Activated T-cell treated with anti-CD3 and anti-CD28 coated beads for 4 hours (primary cell): ENCODE results near the gene PBX3.

Experiments used
- DNase-seq: peaks from one replicate; pipeline ENCODE4 v3.0.0-alpha.2; 2020

PBX3 gene

DNA sequence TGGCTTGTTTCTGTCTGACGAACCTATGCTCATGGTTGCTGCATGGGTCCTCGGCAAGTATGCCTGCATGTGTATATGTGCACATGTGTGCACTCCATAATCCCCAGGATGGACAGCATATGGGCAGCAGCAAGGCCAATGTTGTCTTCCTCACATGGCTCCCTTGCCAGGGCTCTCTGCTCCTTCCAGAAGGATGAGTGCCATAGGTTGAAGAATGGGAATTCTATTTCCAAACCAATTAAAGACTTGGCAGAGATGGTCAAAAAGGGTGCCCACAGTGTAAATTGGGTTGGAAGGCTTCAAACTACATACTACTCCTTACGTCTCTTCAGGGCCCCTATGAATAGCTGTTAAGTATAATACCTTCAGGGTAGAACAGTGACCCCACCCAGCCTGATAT is 212.1 kb downstream of the PBX3 start:
- DNase-seq, result no peak

DNA sequence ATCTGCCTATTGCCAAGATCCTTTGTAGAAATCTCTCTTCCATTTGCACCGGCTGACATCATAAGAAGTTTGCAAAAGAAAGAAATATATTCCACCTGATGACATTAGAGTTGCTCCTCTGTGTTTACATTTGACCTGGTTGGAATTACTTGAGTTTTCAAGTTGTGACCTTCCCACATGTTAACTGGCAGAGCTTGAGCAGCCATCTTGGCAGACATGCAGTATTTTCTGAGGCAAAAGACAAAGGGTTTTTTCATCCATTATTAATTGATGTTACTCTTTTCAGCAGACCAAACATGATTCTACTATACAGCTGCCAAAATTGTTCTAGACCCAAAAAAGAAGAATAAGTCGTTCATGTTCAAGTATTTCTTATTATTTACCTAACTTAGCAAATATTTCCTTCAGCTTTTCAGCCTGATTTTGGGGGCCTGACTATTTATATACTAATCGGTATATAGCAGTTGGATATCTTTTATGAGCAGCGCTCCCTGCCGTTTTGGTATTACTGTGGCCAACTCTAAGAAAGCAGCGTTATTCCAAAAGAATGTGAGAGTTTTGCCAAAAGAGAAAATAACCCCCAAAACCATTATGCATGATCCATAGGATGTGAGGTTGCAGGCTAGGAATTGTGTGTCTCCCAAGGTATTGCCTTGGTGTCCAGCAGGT is 212.9 kb downstream of the PBX3 start:
- no peak for DNase-seq

DNA sequence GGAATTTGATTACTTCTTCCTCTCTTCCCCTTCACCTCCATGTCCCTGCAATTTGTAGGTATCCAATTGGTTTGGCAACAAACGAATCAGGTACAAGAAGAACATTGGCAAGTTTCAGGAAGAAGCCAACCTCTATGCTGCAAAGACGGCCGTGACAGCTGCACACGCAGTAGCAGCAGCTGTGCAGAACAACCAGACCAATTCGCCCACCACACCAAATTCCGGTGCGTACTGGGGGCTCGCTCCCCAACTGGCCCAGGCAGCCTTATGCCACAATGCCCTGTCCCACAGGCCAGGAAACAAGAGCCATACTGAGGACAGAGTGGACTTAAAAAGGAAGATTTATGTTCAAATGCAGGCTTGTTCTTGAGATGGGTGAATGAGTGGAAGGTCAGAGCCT is 213.5 kb downstream of the PBX3 start:
- no peak for DNase-seq

DNA sequence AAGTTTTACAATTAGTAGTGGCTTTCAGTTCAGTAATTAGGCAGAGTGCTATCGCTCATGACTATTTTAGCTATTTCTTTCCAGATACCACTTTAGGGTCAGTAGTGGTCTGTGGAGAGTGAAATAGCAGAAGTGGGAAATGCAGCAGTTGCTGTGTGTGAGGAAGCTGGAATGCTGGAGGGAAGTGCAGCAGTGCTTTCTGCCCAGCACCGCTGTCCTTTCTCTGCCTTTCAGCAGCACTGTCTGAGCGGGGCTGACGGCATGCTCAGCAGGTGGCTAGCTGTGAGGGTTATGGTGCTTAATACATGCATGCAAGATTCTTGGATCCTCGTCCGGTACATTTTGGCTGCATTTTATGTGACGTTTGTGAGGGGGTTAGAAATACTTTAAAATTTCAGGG is 213.9 kb downstream of the PBX3 start:
- DNase-seq, result no peak

DNA sequence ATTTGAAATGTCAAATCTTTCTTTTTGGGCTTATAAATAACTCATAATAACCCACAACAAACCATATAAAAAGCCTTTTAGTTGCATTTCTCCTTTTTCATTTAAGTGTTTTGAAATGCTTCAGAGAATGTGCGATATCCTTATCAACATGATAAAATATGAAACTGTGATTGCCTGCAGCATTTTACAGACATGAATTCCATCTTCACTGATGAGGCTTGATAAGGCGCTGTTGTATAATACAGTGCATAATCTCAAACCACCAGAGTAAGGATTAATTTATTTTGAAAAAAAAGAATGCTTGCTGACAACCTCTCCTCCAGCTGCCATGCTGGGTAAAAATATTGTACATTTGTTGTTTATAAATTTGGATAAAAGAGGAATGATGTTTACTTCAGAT is 216.8 kb downstream of the PBX3 start:
- no peak for DNase-seq

DNA sequence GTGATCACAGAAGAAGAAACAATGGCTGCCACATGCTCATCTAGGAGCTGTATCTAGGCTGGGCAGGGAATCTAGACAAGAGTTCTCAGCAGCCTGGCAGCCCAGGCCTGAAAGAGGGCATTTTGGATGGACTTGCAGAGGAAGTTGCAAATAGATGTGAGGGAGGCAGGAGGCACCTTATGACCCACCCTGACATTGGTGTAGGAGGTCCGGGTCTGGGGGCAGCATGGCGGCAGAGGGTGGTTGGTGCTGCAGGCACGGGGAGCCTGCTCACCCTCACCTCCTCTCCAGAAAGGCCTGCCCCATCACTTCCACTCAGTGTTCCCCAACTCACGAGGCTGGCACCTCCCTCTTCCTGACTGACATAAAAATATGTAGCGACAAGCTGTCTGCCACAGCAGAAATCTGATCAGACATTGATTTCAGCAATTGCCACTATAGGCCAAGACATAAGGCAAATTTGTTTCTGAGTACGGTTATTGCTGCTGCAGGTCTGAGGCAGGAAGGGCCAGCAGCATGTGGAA is 217.6 kb downstream of the PBX3 start:
- DNase-seq, result no peak

DNA sequence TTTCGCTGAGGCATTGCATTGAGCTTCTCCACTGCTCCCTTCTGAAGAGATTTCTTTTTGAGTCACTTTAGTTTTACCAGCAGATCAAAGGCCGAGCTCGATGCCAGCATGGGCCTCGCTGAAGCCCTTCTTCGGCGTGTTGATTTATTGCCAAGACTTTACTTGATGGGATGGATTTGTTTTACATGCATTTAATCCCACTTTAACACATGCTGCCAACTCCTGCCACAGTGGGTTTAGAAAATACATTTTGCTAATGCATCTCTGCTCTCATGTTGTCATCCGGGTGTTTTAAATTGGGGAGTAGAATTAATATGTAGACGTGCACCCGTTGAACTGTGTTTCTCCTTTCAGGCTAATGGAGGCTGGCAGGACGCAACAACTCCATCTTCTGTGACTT is 218.3 kb downstream of the PBX3 start:
- DNase-seq, result no peak

DNA sequence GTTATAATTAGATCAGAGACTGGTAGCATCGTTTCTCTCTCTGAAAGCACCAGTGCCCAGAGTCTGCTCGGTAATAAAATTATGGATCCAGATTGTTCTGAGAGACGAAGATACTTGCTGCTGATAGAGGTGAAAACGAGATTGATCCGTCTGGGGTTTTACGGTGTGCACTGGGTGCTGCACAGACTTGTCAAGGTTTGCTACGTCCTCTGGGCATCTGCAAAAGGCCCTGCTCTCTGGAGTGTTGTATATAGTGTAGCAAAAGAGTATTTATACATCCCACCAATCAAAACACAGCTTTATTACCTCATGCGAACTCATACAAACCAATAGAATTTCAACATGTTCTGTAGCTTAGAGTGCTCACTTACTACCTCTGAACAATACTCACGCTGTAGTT is 219.3 kb downstream of the PBX3 start:
- DNase-seq, result no peak

DNA sequence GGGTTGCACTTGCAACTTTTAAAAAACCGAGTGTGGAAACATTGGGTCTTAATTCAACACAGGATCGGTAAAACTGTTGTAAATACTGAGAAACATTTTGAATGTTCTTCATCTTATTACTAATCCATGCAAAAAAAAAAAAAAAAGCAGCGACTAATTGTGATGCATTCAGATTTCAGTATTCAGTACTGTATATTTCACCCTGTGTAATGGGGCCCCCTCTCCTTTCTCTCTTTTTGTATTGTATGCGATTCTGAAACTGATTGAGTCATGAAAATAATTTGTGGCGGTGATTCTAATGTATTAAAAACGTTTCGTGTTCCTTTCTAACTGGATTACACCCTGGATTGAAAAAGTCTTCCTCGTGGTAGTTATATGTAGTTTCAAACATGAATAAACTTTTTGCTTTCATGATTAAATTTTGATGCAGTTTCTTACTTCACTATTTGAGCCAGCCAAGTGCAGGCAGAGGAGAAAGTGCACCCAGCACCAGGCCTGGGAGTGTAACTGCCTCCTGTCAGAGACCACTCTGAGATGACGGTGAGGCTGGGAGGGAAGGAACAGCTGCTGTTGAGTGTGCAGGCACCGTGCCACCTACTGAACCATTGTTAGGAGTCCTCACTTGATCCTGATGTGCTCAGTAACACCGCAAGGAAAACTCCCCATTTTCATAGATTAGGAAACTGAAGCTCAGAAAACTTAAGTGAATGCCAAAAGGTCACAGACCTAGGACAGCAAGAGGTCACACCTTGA is 220.0 kb downstream of the PBX3 start:
- DNase-seq, result no peak

DNA sequence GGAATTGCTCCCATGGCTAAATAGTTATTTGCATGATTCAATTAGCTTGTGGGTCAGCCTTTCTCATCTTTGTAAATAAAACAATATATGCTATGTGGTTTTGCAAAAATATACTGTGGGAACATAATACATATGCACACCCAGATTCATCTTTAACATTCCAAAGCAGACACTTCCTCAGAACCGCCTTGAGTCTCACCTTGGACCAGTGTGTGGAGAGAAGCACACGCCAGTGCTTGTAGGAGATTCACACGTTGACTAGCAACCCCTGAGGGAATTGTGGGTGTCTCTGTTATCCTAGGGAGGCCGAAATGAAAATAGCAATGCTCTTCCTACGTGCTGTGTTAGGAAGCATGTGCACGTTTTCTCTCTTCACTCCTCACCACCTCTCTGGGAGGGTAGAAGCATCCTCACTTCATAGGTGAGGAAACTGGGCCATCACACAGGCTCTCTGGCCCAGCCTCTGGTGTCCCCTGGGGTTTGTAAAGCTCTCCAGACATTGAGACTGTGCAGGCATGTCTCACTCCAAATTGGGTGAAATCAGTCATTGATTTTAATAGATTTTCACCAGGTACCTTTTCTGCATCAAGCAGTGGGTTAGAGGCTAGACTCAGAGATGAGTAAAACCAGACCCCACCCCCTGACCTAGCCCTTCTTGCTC is 221.7 kb downstream of the PBX3 start:
- DNase-seq, result no peak

DNA sequence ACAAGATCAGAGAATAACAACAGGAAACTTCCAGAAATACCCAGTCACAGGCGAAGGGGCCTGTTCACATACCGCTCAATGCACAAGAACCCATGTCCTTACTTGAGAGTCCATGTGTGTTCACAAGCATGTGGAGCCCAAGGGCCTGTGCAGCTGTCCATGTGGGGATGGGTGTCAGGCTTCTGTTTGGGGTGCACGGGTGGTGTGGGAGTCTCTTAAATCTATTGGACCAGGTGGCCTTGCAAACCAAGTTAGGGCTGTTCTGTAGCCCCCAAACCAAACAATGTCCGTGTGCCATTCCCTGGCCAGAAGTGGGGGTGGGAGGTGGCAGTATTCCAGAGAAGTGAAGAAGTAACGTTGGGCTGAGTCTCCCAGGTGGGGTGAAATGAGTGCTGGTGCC is 222.3 kb downstream of the PBX3 start:
- no peak for DNase-seq

DNA sequence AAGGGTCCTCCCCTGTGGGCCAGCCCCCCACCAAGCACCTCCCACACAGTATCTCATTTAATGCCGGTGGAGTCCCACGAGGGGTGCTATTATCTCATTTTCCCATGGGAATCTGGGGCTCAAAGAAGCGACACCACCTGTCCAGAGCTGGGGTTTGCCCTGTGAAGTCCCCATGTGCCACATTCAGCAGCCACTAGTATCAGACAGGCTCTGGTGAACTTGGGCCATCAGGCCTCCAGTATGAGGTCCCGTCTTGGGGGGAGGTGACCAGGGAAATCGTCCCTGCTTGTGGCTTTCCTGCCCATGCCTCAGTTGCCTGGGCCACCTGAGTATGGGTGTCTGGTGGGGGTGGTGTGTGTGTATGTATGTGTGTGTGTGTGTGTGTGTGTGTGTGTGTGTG is 222.7 kb downstream of the PBX3 start:
- no peak for DNase-seq

DNA sequence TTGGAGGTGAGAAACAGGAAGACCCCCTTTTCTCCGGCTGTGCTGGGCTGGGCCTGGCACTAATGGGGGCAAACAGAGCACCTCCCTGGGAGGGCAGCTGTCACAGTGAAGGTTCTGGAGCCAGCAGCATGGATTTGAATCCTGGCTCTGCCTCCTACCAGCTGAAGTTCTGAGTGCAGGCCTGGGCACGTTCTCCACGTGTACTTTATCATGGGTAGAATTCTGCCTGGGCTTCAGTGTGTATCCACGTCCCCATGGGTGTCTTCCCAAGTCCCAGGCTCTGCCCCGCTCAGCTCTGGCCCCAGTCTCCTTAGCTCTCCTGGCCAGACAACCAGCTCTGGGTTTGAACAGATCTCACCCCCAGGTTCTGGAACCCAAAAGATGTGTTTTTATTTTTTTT is 223.2 kb downstream of the PBX3 start:
- DNase-seq, result no peak

DNA sequence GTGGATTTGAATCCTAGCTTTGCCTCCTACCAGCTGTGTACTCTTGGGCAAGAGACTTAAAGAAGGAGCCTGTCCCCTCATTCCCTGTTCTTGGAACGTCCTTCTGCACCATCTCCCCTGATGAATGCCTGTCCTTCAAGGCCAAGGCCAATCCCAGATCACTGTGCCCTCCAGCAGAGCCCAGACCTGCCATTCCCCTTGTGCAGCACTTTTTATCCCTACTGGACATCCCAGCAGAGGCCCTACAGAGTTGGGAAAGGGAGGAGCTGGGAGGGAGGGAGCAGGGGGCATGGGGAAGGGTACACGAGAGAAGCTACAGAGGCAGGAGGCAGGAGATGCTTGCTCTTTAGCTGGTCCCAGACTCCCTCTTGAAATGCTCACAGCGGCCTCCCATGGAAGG is 223.9 kb downstream of the PBX3 start:
- no peak for DNase-seq

DNA sequence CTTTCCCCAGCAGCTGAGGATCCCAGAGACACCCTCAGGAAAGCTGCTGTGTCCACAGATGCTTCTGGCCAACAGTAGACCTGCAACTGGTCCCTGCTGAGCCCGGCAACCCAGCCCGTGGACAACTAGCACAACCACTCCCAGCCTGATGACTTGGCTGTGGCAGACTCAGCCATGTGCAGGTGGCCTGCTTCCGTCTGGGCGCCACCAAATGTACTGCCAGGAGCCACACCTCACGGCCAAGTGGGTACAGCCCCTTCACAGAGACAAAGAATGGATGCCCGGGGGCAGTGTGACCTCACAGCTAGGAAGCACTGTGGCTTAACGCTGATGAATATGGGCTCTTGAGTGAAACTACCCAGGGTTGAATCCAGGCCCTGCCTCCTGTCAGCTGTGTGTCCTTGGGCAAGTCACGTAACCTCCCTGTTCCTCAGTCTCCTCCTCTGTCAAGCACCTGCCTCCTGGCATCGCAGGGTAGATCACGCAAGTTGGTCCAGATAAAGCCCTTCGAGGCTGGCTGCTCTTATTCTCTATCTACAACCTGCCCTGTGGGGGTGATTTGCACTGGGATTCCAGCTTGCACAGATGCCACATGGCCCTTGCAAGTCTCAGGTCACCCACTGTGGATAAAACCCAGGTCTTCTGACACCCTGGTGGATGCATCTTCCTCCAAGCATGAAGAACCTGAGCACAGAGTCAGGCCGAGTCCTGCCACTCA is 225.0 kb downstream of the PBX3 start:
- DNase-seq, result no peak

DNA sequence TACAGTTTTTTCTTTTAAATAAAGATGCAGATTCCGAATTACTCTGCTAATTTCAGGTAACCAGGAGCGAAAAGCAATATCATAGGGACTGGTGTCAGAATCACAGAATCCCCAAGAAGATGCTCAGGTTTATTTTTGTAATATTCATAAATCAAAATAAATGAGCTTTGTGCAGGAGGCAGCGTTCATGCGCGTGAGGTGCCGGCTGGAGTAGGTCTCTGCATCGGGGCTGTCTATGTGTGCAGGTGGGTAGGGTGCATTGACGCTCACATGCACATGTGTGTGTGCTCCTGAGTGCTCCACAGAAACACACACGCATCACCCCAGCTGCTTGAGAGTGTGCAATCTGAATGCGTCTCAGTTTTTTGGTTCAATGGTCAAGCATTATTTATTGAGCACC is 226.4 kb downstream of the PBX3 start:
- DNase-seq, result no peak

DNA sequence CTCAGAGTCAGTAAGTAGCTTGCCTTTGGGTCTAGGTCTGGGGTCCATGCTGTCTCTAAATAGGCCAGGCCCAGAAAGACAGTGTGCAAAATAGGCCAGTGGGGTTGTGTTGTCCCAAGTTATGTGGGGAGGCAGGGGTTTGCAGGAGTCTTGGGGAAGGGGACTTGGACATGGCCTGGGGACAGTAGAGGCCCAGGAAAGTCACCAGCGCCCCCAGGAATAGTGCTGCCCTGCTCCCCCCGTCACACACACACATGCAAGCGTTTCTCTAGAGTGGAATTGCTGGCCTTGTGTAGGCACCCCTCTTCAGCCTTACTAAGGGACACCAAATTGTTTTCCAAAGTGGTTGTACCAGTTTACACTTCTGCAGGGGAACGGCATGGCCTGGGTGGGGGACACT is 227.5 kb downstream of the PBX3 start:
- DNase-seq, result no peak

DNA sequence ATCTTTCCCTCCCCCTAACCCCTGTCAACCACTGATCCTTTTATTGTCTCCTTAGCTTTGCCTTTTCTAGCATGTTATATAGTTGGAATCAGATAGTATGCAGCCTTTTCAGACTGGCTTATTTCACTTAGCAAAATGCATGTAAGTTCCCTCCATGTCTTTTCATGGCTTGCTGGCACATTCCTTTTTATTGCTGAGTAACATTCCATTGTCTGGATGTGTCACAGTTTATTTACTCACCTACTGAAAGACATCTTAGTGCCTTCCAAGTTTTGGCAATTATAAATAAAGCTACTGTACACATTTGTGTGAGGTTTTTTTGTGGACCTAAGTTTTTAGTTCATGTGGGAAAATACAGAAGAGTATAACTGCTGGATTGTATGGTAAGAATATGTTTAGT is 230.1 kb downstream of the PBX3 start:
- no peak for DNase-seq

DNA sequence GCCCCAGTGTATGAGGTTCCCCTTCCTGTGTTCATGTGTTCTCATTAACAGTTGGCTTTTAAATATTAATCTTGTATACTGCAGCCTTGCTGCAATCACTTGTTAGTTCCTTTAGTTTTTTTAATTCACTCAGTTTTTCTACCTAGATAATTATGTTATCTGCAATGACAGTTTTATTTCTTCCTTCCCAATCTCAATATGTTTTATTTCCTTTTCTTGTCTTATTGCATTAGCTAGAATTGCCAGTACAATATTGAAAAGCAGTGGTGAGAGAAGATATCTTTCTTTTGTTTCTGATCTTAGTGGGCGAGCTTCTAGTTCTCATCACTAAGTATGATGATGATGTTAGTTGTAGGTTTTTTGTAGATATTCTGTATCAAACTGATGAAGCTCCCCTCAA is 232.2 kb downstream of the PBX3 start:
- DNase-seq, result no peak

DNA sequence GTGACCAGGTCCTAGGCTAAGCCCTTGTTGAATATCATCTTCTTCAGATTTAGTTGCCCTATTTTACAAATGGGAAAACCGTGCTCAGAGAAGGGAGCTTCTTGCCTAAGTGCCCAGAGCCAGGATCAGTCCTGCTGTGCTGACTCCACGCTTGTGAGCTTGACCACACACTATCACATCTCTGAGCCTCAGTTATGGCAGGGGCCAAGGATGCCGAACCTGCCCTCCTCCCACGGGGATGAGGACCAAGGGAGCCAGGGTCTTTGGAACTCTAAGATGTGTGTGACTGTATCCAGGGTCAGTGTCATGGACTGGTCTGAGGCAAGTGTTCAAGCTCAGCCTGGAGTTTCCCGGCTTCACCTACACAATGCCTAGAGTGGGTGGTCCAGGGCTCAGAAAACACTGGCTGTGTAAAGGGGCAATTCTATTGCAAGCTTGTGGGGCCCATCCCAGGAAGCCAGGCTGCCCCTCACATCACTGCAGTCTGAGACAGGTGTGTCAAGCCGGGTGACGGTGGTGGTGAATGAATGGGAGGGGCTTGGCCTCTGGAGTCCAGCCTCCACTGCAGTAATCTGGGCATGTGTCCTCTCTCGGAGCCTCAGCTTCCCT is 235.7 kb downstream of the PBX3 start:
- DNase-seq, result no peak

DNA sequence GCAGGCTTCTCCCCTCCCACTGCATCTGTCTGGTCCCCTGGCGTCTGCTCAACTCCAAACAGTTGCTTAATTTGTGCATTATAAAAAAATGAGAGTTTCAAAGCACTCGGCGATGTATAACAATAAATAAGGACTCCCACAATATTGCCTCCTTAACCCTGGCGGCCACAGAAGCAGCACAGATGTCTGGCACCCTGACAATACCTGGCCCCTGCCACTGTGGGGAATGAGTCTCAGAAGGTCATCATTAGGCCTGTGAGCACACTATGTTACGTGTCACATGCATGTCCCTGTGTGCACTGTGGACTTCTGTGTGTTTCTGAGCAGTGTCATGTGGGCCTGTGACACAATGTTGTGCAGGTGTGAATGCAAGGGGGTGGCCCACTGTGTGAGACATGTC is 236.5 kb downstream of the PBX3 start:
- no peak for DNase-seq

DNA sequence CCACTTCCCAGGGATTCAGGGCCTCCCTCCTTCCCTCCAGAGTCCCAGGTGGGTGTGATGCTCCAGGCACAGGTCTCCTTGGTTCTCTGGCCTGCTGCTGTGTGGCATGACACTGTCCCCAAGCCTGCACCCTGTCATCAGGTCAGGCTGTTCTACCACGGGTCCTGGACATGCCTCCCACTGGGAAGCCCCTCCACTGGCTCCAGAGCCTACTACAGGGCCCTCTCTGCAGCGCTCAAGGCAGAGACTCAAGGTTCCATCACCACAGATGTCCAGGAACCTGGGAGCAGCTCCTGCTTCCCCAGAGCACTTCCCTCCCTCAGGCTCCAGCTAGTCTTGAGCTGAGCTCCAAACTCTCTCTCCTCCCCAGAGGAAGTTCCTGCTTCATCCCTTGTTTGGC is 237.3 kb downstream of the PBX3 start:
- no peak for DNase-seq
